Ovary (tissue), 3 donors: Measurements from ENCODE around the gene ABCA4.

Experiments
- CTCF ChIP-seq, 3 donors: fragments of 450-650 bp in 2 of 3; fragments of 200-600 bp in 1 of 3; IDR thresholded peaks; one replicate each; pipeline versions ENCODE4 v1.5.1 to v1.8.0; 2016 to 2022; ENCODE audit warnings: antibody characterized with exemption in 3 of 3, mild to moderate bottlenecking in 1 of 3
- EP300 ChIP-seq: sonication (generic); formaldehyde crosslinking; IDR thresholded peaks from one replicate; pipeline ENCODE4 v1.6.1; 2017; ENCODE audit warnings: antibody characterized with exemption
- POLR2A ChIP-seq: fragments of 450-650 bp; IDR thresholded peaks from one replicate; pipeline ENCODE4 v1.6.1; 2017; ENCODE audit warnings: antibody characterized with exemption, mild to moderate bottlenecking, moderate library complexity
- donor health status: DM: no; HTN: no; CAD: no.

GRCh38 chr1:94056996-94057395 is 64.0 kb downstream of the ABCA4 start:
- no peak for TF ChIP-seq CTCF (IDR thresholded peaks at IDR 0.05)
- TF ChIP-seq EP300: no peak
- TF ChIP-seq POLR2A: no peak
